HEK293T (cell line): Measurements from ENCODE around the gene VNN1.

Source experiments
- BHLHE40 ChIP-seq: fragments of 450-650 bp; IDR thresholded peaks from 2 replicates; pipeline ENCODE4 v1.6.1; 2016; ENCODE audit warnings: mild to moderate bottlenecking, moderate library complexity, borderline replicate concordance
- FOXM1 ChIP-seq: fragments of 450-650 bp; IDR thresholded peaks from 2 replicates; pipeline ENCODE4 v1.6.1; 2017; ENCODE audit warnings: mild to moderate bottlenecking, borderline replicate concordance
- L3MBTL2 ChIP-seq: fragments of 450-650 bp; conservative IDR thresholded peaks from 2 replicates; pipeline ENCODE4 v1.6.1; 2016; ENCODE audit warnings: mild to moderate bottlenecking
- SP1 ChIP-seq: fragments of 450-650 bp; IDR thresholded peaks from 2 replicates; pipeline ENCODE4 v1.6.1; 2017

- TF ChIP-seq BHLHE40 (no peak), SP1 (no peak), FOXM1 (no peak), L3MBTL2 (no peak)
Measured at GRCh38 chr6:132726608-132726975, 12.7 kb upstream of the VNN1 start.
